Mammary epithelial cell (primary cell): Measurements from ENCODE around the gene CRAMP1.

Experiments used
- CTCF ChIP-seq, 2 donors: IDR thresholded peaks in 1 of 2; conservative IDR thresholded peaks in 1 of 2; 2 replicates each; pipeline ENCODE4 v1.5.1; 2011 to 2012; ENCODE audit warnings: inconsistent platforms in 2 of 2, low read length in 2 of 2, mild to moderate bottlenecking in 2 of 2, control low read depth in 1 of 2, low read depth in 1 of 2; ENCODE audit not compliant: insufficient read depth in 1 of 2; ENCODE audit errors: extremely low read depth in 1 of 2
- EZH2 ChIP-seq: IDR thresholded peaks from 2 replicates; pipeline ENCODE4 v1.6.1; 2012; ENCODE audit warnings: low read length, inconsistent platforms, borderline replicate concordance

DNA sequence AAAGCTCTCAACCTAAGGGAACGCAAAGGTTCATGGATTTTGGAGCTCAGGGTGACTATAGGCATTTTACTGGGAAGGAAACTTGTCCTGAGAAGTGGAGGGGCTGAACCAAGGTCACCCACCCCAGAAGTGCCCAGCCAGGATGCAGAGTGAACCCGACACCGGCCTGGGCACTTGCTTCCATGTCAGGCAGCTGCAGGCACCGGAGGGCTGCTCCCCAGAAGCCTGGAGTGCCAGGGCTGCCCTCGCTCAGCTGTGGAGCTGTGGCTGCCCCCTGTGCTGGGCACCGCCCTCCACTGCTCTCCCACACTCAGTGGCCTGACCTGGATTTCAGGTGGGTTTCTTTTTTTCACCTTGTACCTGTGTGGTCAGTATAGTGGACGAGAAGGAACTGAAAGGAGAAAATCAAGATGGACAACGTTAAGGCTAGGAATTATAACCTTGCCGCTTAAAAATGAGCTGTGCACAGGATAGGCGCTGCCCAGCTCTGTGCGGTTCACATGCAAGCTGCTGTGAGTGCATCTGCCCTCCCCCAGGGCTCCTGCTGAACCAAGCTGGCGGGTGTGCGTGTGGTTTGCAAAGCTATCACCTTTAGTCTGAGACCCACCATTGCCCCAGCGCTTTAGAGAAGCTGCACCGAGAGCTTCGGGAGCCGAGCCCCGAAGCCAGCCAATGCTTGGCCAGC lies 96.1 kb downstream of the CRAMP1 start:
- TF ChIP-seq CTCF (conservative IDR thresholded peaks at IDR 0.05 in 1 of 2, IDR thresholded peaks at IDR 0.05 in 1 of 2; ENCODE audit: extremely low read depth in 1 of 2, insufficient read depth in 1 of 2, low read depth in 1 of 2, low read length in 2 of 2) (no peak), EZH2 (no peak)
